ENCODE results near the gene MED12L. TPM values are rescaled to one million over a fixed set of nuclear protein-coding genes. Genes with fewer than 3 reads are reported as not detected.

MED12L gene
- total and polyA plus RNA-seq, 7 donors, result 0.01 to 2.6 (median 0.17) TPM

- H3K27ac ChIP-seq, result no peak overlapping the region
- no peak for TF ChIP-seq CTCF (IDR thresholded peaks at IDR 0.05)
- no peaks in the 10 kb centered on the region for H3K9me3 ChIP-seq
- H3K4me1 ChIP-seq, result no peaks in the 10 kb centered on the region
- H3K36me3 ChIP-seq (ENCODE audit: insufficient read depth in 1 of 2, low read depth in 1 of 2), result no peaks in the 10 kb centered on the region
- H3K27me3 ChIP-seq (ENCODE audit: insufficient read depth in 3 of 3, low read length in 2 of 3), result no peaks in the 10 kb centered on the region
- WGBS, 3 donors, result 91 to 92% (median 91%) methylated on average over 4 of the region's 4 CpGs
- intact Hi-C loops (cut with DNase I), result no loop called here
- ATAC-seq, result no peak
- no peak for DNase-seq
- H3K4me3 ChIP-seq, result no peak overlapping the region
Observed at GRCh38 chr3:151199554-151200438, 114.3 kb downstream of the MED12L start.

- intact Hi-C loops (cut with DNase I), result no loop called here
- no peak for TF ChIP-seq CTCF (IDR thresholded peaks at IDR 0.05)
- no peak for ATAC-seq
- no peak overlapping the region for H3K27ac ChIP-seq
- H3K36me3 ChIP-seq (ENCODE audit: insufficient read depth in 1 of 2, low read depth in 1 of 2), result no peaks in the 10 kb centered on the region
- 57 to 80% (median 71%) methylated on average over 2 of the region's 2 CpGs for WGBS, 3 donors
- DNase-seq, result no peak
- no peaks in the 10 kb centered on the region for H3K4me1 ChIP-seq
- no peaks in the 10 kb centered on the region for H3K27me3 ChIP-seq (ENCODE audit: insufficient read depth in 3 of 3, low read length in 2 of 3)
- no peak overlapping the region for H3K4me3 ChIP-seq
- no peaks in the 10 kb centered on the region for H3K9me3 ChIP-seq
Observed at GRCh38 chr3:151200586-151200985, 115.1 kb downstream of the MED12L start.

GRCh38 chr3:151201051-151201730, 115.7 kb downstream of the MED12L start:
- no peaks in the 10 kb centered on the region for H3K9me3 ChIP-seq
- intact Hi-C loops (cut with DNase I), result no loop called here
- H3K27me3 ChIP-seq (ENCODE audit: insufficient read depth in 3 of 3, low read length in 2 of 3), result no peaks in the 10 kb centered on the region
- no peaks in the 10 kb centered on the region for H3K36me3 ChIP-seq (ENCODE audit: insufficient read depth in 1 of 2, low read depth in 1 of 2)
- DNase-seq (no peak), ATAC-seq (no peak)
- 90 to 97% (median 94%) methylated on average over 7 of the region's 7 CpGs for WGBS, 3 donors
- TF ChIP-seq CTCF (IDR thresholded peaks at IDR 0.05), result no peak
- H3K4me3 ChIP-seq, result no peak overlapping the region
- no peak overlapping the region for H3K27ac ChIP-seq
- H3K4me1 ChIP-seq, result no peaks in the 10 kb centered on the region

GRCh38 chr3:151203051-151203420, 117.6 kb downstream of the MED12L start, which contains the start of gene GPR171:
Gene GPR171 (minus strand): TSS chr3:151203216. CDS start chr3:151199386, 3,830 bp downstream.
- DNase-seq (no peak), ATAC-seq (no peak)
- H3K27me3 ChIP-seq (ENCODE audit: insufficient read depth in 3 of 3, low read length in 2 of 3), result no peaks in the 10 kb centered on the region
- no peaks in the 10 kb centered on the region for H3K36me3 ChIP-seq (ENCODE audit: insufficient read depth in 1 of 2, low read depth in 1 of 2)
- H3K9me3 ChIP-seq, result no peaks in the 10 kb centered on the region
- H3K4me3 ChIP-seq, result no peak within 1 kb of the TSS
- no peak within 1 kb of the TSS for H3K27ac ChIP-seq
- intact Hi-C loops (cut with DNase I), result no loop called here
- no peak for TF ChIP-seq CTCF (IDR thresholded peaks at IDR 0.05)
- H3K4me1 ChIP-seq, result no peaks in the 10 kb centered on the region
- WGBS, 3 donors, result 90 to 92% (median 91%) methylated on average over 3 of the region's 3 CpGs
